HG03442 (cell line): ENCODE measurements around the gene TBCB.
"Not testable (repeated sequence)": the region's sequence is repeated elsewhere in the genome, so short reads cannot be mapped to it uniquely, and the experiment has no call there.

Source experiments
- ATAC-seq: cut with Tn5 transposase; IDR thresholded peaks from one replicate; pipeline ENCODE4 v1.9.1; 2021; ENCODE audit warnings: mild to moderate bottlenecking, moderate library complexity; ENCODE audit not compliant: unreplicated experiment

The TBCB gene

DNA sequence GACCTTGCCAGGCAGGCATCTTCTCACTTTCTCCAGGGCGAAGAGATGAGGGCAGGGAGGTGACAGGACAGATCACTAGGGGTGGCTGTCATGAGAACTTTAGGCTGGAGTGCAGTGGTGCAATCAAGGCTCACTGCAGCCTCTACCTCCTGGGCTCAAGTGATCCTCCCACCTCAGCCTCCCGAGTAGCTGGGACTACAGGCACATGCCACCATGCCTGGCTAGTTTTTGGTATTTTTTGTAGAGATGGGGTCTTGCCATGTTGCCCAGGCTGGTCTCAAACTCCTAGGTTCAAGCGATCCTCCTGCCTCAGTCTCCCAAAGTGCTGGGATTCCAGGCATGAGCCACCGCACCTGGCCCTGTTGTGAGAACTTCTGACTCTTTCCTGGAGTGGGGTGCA lies 19.6 kb downstream of the TBCB start:
- not testable (repeated sequence) for ATAC-seq

DNA sequence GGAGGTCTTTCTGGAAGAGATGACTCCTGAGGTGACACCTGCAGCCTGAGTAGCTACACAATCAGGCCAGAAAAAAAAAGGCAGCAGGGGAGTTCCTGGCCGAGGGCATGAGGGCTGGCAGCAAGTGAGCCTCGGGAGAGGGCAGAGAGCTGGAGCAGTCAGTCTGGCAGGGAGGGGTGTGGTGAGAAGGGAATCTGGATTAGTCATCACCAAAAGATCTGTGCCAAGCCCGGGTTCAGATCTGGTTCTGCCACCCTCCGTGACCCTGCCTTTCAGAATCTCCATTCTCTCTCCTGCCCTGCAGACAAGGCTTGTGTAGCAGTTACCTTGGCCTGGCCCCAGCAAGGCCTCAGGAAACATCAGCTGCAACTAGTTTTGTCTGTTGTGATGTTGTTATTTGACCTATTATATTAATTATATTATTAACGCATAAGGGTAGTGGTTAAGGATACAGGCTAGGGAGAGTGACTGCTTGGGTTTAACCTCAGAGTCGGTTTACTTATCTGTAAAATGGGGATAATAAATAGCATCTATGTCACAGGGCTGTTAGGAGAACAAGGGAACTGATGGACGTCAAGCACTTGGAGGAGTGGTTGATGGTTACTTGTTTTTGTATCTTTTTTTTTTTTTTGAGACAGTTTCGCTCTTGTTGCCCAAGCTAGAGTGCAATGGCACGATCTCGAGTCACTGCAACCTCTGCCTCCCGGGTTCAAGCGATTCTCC lies 21.9 kb downstream of the TBCB start:
- ATAC-seq, result no peak

DNA sequence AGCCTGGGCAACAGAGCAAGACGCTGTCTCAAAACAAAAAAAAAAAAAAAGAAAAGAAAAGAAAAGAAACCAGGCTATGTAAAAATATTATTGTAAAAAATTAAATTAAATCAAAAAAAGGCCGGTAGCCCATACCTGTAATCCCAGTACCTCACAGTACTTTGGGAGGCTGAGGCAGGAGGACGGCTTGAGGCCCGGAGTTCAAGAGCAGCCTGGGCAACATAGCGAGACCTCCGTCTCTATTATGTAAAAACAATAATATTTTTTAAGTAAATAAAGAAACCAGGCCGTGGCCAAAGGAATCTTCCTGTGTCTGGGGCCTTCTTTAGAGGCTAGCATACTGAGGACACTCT lies 23.8 kb downstream of the TBCB start:
- no peak for ATAC-seq

DNA sequence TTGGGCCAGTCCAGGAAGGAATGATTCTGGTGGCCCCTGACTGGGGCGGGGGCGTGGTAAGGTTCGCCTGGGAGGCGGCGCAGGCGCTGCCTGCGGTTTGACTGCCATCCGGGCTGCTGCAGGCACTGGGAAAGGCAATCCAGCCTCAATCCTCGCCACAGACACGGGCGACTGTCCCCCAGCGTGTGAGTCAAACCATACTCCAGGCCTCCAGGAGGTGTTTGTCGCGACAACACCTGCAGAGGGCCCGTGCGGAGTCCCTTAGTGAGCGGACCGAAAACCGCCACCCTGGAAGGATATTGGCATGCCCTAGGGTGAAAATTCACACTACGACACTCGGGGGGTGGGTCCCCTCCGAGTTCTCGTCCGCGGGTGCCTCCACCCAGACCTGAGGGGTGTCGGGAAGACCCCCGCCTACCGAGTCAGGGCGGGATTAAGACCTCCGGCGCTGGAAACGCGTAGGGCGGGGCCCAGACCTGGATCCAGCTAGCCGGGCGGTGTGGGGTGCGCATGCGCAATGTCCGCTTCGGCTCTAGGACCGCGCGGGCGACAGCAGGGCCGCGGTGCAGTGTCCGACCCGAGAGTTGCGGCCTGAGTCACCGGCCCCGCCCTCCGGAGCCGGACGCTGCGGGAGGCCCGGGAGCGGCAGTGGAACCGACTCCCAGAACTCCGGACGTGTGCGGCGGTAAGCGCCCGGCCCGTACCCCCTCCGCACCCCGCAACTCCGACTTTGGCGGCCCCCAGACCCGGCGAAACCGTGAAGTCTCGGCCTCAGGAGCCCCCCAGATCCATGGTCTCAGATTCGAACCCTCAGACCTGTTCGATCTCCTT lies 24.4 kb downstream of the TBCB start, which contains the start of gene CAPNS1:
Gene CAPNS1 (plus strand): TSS at position 594 of the 831 bp plus-strand sequence. CDS start 946 bp downstream, outside the sequence.
- ATAC-seq, result peak; percentile 78

DNA sequence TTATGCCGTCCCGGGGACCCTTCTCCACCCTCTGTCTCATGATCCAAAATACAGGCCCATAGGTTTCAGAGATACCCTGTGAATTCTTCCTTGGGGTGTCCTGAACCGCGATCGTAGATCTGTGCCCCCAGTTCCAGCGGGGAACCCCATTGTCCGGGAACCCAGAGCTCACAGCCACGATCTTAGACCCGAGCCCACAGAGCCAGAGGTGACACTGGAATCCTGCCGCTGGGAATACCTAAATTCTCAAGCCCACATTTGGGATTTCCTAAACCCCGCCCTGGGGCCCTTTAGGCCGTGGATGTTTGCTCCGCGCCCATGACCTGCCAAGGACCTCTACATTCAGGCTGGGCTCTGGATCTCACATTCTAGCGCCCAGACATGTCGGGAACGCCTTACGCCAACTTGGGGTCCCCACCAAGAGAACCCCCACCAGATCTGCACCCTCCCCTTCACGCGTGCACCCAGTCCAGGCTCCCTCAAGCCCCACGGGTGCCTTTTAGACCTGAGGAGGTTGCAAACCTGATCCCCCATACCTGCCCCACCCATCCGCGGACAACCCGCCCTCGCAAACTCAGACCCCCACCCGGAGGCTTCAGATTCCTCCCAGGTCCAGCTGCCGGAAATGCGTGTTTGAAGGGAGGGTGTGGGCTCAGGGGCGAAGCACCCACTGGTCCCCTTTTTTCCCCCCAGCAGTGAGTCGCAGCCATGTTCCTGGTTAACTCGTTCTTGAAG lies 25.2 kb downstream of the TBCB start:
- ATAC-seq, result no peak

DNA sequence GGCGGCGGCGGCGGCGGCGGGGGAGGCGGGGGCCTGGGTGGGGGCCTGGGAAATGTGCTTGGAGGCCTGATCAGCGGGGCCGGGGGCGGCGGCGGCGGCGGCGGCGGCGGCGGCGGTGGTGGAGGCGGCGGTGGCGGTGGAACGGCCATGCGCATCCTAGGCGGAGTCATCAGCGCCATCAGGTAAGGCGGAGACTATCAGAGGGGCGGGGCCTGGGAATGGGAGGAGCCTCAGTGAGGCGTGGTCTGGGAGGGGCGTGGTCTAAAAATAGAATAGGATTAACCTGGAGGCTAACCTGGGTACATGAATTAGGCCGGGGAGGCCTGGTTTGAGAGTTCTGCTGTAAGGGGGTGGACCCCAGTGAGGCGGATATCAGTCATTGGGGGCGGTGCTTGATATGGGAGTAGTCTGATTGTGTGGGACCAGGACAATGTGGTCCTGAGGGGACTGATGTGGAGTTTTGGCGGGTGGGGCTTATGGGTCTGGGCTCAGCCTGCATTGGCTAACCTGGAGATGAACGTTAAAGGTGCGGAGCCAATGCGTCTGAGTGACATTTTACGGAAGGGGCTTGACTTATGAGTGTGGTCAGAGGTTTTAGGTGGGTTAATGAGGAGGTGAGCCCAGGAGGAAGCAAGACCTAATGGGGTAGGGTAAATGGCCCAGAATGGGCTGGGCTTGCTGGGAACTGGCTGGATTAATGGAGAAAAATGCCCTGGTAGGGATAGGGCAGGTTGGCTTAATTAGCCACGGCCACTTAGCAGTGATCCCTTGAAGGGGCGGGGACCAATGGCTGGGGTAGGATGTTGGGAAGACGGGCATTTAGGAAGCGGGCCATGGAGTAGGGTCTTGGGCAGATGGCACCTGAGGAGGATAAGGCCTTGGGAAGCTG lies 26.0 kb downstream of the TBCB start:
- peak; percentile 38 for ATAC-seq

DNA sequence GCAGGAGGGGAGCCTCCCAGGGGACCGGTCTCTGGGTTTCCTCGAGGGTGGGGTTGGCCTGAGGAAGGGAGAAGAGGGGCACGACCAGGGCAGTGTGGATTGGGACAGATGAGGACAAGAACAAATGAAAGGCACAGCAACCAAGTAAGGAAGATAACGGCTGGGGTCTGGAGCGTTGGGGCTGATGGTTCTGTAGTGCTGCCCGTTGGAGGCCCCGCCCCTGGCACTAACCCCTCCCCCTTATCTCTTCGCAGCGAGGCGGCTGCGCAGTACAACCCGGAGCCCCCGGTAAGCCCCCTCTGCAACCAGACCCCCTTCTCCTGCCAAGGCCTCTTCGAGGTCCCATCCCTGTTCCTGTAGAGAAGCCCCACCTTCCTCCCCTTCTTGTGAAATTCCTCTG lies 26.8 kb downstream of the TBCB start:
- ATAC-seq, result no peak

DNA sequence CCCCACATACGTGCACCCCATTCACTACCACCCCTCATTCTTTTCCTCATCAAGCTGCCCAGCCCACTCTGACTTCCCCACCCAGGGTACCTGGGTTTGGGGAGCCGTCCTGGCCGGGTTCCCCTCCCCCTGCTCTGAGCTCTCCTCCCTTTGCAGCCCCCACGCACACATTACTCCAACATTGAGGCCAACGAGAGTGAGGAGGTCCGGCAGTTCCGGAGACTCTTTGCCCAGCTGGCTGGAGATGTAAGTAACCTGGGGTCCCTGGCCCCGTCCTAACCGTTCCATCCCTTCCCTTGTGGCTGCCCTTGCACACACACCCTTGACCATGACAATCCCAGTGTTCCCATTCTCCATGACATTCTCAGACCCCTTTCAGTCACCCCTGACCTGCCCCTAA lies 27.2 kb downstream of the TBCB start:
- ATAC-seq, result no peak

DNA sequence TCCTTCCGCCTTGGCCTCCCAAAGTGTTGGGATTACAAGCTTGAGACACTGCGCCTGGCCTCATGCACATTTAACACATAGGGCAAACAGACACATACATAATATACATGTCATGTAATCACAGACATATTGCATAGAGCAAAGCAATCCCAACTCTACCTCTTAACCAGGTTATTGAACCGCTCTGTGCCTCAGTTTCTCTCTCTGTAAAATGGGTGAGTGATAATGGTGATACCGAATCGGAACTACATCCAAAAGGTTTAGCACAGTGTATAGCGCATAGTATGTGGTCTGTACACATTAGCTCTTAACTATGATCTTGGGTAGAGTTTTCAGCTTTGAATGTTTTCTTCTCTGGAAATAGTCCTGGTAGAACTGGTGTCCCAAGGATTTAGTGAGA lies 29.4 kb downstream of the TBCB start:
- ATAC-seq, result no peak

DNA sequence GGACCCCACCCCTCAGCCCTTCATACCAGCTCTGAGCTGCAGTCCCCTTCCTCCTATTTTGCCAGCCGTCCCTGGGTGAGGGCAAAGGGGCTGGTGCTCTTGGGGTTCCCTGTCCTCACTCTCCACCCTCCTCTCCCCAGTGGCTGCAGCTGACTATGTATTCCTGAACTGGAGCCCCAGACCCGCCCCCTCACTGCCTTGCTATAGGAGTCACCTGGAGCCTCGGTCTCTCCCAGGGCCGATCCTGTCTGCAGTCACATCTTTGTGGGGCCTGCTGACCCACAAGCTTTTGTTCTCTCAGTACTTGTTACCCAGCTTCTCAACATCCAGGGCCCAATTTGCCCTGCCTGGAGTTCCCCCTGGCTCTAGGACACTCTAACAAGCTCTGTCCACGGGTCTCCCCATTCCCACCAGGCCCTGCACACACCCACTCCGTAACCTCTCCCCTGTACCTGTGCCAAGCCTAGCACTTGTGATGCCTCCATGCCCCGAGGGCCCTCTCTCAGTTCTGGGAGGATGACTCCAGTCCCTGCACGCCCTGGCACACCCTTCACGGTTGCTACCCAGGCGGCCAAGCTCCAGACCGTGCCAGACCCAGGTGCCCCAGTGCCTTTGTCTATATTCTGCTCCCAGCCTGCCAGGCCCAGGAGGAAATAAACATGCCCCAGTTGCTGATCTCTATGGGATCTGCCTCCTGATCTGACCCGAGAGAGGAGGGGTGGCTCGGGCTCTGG lies 34.6 kb downstream of the TBCB start:
- ATAC-seq, result no peak

DNA sequence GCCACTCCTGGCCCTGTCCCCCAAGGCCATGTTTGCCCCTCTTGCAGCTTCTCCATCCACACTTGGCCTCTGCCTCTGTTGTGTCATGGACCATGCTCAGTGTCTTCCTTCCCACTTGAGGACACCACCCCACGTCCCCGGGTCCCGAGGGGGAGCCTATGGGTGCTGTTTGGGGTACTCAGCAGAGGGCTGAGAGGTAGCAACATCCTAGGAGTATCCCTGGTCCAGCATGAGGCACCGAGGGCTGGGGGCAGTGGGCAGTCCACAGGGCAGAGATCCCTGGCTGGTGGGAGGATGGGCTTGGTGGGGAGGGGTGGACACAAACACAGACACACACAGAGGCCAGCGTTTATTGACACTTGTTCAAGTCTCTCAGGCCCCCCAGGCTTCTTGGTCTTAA lies 35.3 kb downstream of the TBCB start:
- ATAC-seq, result no peak

DNA sequence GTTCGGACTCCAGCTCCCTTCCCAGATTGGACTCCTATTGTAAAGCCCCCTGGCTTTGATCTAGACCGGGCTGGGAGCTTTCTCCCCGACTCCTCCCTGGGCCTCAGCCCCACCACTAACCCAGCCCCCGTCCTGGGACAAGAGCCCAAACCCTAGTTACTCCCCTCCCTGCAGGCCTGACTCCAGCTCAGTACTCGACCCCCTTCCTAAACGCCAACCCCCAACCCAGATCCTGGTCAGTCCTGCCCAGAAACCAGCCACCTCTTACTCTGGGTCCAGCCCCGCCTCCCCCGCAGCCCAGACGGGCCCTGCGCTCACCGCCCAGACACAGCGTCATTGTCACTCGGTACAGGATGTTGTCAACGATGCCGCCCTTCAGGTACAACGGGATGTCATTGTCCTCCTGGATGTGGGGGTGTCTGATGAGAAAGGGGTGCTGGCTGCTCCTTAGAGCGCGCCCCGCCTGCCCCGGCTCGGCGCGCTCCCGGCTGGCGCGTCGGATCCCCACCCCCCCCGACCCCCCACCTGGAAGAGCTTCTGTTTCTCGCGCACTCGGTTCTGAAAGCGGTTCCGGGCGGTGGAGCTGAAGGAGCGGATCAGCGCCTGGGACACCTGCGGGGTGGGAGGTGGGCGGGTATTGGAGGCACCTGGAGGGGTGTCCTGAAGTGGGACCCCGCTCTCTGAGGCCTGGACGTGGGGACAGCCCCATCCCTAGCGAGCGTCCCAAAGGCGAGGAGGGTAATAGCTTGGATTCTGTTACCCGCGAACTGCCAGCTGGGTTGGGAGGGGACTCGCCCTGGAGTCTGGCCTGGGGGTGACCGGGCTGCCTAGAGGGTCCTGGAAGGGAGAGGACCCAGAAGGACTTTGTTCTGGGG lies 36.1 kb downstream of the TBCB start:
- ATAC-seq, result no peak

DNA sequence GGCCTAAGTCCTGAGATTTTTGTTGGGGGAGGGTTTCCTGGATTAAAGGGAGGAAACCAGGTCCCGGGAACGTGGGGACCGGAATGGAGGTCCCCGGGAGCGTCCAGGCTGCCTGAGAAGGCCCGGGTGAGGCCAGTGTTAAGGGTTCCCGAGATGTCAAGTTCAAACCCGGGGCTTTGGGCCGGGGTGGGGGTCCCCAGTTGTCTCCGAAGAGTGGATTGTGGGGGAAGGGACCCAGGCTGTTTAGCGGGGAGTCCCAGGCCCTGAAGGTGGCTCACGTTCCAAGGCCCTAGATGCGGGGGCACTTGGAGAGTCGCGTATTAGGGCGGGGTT lies 36.7 kb downstream of the TBCB start:
- no peak for ATAC-seq

DNA sequence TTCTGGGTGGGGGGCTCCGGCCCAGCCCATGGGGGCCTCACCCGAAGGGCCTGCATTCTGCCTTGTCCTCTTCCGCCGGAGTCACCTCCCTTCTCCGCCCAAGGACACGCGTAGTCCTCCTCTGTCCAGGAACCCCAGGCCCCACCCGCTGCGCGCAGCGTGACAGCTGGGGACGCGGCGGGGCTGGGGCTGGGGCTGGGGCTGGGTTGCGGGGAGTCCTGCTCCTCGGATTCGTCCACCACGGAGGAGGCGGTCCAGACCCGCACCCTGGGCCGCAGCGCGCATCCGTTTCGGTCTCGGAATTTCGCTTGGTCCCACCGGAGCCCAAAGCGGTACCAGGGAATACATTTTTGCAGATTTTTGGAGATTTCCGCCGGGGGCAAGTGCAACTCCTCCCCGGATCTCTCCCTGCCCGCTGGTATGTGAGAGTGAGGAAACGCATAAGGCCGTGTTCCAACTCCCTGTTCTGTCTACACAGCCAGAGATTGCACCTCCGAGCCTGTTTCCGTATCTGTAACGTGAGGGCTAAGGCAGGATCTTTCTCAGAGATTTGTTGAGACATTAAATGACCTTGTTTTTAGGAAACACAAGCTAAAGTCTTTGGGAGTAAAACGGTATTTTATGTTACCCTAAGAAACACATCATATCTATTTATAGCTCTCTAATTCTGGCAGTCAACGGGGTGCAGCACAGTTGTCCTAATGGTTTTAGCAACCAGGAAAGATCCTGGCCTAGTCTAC lies 37.3 kb downstream of the TBCB start, which contains the start of gene COX7A1:
Gene COX7A1 (minus strand): TSS at position 96 of the 740 bp plus-strand sequence. CDS start 40 bp downstream, at position 56.
- no peak for ATAC-seq

DNA sequence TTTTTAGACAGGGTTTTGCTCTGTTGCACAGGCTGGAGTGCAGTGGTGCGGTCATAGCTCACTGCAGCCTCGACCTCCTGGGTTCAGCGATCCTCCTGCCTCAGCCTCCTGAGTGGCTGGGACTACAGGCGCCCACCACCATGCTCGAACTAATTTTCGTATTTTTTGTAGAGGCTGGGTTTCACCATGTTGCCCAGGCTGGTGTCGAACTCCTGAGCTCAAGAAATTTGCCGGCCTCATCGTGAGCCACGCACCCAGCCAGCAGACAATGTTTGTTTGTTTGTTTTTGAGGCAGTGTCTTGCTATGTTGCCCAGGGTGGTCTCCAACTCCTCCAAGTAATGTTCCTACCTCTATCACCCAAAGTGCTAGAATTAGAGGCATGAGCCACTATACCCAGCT lies 37.9 kb downstream of the TBCB start:
- ATAC-seq, result no peak

DNA sequence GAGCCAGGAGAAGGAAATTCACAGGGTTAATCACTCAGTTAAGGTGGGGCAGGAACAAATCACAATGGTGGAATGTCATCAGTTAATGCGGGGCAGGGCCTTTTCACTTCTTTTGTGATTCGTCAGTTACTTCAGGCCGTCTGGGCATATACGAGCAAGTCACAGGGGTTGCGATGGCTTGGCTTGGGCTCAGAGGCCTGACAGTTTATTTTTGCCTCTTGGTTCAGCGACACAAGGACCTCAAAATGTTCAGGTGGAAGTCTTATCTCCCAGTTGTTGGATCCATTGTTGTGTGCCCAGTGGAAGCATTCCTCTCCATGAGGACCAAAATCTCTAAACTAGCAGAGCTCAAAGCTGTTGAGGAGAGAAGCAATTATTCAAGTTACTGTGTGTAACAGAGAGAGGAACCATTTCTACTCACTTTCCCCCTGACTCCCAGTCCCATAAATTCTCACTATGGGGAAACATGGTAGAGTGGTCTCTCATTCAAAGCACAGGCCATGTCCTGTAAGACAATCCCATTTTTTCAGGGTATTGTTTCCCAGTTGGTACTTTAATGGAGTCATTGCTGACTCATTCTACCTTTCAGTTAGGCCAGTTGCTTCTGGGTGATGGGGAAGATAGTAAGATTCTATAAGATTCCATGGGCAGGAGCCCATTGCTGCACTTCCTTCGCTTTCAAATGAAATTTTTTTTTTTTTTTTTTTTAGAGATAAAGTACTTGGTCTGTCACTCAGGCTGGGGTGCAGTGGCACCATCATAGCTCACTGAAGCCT lies 45.7 kb downstream of the TBCB start:
- no peak for ATAC-seq

DNA sequence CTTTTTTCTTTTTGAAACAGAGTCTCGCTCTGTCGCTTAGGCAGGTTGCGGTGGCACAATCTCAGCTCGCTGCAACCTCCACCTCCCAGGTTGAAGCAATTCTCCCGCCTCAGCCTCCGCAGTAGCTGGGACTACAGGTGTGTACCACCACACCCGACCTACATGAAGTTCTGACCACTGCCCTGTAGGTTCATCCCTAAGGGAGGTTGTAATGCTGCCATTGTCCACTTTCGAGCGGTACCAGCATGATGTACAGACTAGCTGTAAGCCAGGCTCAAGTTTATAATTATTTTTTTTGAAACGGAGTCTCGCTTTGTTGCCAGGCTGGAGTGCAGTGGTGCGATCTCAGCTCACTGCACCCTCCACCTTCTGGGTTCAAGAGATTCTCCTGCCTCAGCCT lies 48.5 kb downstream of the TBCB start:
- ATAC-seq, result no peak
